GM21447 (cell line): ENCODE data around the gene HLA-DQA1.
"Not testable (repeated sequence)": the region's sequence is repeated elsewhere in the genome, so short reads cannot be mapped to it uniquely, and the experiment has no call there.

ENCODE experiments used
- ATAC-seq: cut with Tn5 transposase; IDR thresholded peaks from one replicate; pipeline ENCODE4 v1.9.1; 2021; ENCODE audit not compliant: unreplicated experiment

The HLA-DQA1 gene

DNA sequence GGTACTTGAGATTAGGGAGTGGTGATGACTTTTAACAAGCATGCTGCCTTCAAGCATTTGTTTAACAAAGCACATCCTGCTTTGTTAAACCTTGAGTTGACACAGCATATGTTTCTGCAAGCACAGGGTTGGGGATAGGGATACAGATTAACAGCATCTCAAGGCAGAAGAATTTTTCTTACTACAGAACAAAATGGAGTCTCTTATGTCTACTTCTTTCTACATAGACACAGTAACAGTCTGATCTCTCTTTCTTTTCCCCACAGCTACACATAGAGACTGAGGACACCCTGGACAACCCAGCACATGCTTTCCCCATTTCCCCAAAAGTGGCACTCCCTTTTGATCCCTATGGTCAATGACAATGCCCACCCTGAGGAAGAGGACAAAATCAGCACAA lies 20.6 kb downstream of the HLA-DQA1 start:
- ATAC-seq: not testable (repeated sequence)

DNA sequence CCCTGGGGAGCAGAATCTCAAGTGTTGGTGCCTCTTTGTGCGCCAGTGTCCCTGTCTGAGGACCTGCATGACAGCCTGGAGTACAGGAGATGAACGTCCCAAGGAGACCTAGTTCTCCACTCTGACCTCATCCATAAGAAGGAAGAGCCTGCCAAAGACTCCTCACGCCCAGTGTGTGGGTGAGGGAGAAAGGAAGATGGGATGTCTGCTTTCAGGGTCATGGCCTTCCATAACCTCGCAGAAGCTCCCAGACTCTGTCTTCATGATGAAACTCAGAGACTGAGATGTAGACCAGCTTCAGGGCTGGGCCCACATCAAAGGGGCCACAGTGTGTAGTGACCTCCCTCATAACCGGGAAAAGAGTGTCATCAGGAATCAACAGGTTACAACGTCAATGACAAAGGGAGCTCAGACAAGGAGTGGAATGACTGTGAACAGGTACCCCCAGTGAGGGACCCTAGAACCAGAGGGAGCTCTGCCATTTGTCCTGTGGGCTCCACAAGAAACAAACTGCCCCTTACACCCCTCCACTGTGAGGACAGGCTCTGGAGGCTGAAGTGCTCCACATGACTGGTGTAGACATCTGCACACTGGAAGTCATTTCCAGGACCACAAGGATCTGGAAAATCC lies 21.2 kb downstream of the HLA-DQA1 start:
- no peak for ATAC-seq

DNA sequence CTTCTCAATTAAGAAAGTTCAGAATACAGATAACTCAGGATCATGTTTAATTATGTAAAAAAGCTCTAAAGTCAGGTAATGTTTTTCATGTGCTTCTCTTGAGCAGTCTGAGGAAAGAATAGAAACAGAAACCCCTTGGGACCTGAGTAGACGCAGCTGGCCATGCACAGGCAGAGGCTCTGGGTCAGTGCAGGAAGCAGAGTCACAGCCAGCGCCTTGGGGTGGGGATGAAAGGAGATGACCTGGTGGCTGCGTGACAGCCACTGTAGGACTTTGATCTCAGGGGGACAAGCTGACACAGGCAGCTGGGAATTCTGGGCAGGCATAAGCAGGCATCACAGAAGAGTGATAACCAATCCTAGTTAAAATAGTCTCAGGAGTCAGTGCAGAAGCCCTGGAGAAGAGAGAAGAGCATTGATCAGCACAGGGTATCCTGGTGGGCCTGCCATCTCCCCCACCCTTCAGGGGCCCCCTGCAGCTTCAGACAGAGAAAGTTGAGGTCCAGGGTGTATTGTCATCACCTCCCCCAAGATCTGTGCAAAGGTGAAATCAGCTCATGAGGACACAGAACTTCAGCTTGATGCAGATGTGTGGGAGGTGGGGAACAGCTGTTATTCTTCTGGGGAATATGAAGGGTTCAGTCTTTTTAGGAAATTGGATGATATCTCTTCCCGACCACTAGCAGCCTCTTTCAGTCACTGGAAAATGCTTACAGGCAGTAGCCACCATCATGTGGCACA lies 22.8 kb downstream of the HLA-DQA1 start:
- ATAC-seq: peak; percentile 68

DNA sequence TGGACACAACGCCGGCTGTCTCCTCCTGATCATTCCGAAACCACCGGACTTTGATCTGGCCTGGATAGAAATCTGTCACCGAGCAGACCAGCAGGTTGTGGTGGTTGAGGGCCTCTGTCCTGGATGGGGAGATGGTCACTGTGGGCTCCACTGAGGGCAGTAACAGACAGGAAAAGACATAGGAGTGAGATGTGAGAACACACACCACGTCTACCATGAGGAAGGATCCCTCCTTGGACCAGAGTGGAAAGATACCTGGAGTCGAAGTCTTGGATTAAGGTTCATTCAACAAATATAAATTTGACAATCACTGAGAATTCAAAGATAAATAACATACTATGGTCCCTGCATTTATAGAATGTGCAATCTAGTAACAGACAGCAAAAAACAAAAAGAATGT lies 24.9 kb downstream of the HLA-DQA1 start:
- no peak for ATAC-seq

- no peak for ATAC-seq
Observed at GRCh38 chr6:32662836-32663235, 25.6 kb downstream of the HLA-DQA1 start.

DNA sequence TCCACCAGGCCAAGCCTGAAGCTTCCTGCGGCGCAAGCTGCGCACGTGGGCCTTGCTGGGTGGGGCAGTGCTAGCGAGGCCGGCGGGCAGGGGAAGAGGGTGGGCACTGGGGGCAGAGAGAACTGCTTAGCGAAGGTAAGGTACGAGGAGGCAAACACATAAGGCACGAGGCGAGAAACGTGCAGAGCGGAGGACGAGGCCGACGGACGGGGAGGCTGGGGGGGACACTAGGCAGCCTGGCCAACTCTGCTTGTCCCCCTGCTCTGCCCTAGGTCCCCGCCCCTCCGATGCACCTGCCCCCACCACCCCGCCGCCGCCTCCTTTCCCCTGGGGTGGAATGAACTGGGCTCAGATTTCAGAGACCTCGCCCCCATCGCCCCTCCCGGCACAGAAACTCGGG lies 27.1 kb downstream of the HLA-DQA1 start:
- ATAC-seq: no peak

DNA sequence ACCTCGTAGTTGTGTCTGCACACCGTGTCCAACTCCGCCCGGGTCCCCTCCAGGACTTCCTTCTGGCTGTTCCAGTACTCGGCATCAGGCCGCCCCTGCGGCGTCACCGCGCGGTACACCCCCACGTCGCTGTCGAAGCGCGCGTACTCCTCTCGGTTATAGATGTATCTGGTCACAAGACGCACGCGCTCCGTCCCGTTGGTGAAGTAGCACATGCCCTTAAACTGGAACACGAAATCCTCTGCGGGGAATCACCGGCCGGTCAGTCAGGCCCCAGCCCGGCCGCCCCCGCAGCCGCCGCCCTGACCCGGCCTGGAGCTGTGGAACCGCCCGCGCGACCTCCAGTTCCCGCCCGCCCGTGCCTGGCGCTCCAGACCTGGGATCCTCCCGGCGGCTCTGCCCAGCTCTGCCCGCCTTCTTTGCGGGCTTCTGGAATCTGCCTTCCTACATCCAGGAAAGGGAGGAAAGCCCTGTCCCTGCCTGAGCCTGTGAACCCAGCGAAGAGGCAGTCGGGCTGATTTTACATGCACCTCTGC lies 27.7 kb downstream of the HLA-DQA1 start:
- ATAC-seq: peak; percentile 44

GRCh38 chr6:32665661-32666060 lies 28.5 kb downstream of the HLA-DQA1 start:
- no peak for ATAC-seq

DNA sequence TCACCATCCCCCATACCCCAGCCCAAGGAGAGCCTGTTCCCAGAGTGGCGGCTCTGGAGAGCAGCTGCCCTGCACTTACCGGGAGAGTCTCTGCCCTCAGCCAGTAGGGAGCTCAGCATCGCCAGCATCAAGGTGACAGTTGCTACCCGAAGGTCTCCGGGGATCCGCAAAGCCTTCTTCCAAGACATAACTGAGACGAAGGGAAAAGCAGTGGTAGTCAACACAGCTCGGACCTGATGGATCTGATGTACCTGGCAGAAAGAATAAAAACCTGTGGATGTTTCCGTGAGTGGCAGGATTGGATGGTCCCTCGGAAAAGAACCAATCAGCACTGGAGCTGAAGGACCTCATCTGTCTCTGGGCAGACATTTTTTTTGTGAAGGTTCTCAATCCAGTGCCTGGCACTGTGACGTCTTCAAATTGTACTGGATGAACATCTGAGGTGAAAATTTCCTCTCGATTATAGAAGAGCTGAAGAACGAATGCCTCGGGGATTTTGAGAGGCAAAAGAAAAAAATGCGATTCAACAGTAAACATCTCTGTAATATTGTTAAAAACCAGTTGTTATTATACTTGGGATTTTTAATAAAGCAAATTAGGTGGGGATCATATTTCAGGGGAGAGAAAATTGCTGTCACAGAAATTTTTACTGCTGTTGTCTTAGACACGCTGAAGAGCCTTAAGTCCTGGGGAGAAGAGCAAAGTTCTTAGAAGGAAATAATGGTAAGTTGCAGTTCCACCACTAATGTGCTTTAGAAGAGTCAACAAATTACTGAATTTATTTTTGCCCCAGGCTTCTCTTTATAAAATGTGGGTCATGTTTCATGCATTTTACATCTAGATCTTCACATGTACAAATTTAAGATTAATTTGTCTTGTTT lies 29.5 kb downstream of the HLA-DQA1 start, which contains the start of gene HLA-DQB1:
TSS of gene HLA-DQB1 (minus strand) at position 238 of the 881 bp plus-strand sequence. CDS start at position 188, 50 bp downstream.
- peak; percentile 52 for ATAC-seq

DNA sequence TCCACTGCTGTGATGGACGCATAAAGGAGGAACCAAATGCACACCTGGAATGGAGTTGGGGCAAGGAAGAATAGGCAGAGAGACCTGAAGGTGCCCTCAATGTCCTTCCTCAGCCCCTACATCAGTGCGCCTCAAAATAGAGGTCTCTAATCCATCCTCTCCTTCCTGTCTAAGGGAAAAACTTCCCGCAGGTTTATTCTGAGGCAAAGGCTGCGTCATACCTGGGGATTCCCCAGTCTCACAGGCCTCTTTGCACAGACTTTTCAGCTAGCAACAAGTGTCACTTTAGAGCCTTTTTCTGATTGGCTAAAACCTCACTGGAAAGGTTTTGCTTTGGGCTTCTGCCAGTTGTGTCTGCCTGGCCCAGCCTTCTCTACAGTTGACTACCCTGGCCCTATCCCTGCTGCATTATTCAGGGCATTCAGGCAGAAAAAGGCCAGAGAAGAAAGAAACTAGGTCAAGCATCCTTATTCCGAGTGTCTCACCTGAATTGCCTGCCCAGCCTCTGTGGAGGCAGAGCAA lies 31.1 kb downstream of the HLA-DQA1 start:
- peak; percentile 53 for ATAC-seq

DNA sequence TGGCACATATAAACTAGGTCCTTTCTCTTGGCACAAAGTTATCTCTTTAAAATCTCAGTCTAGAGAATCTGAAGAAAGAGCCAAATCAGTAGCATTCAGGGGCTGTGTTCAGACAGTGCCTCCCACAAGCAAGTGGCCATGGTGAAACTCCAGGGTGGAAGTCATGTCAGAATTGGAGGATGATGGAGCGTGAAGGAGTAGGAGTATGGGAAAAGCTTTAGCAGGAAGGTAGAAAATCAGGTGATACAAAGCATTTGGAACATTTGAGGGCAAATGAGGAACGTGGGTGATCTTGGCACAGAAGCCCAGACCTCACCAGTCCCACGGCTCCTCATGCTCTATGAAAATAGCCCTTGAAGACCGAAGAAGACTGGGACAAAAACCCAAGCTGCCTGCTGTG lies 32.0 kb downstream of the HLA-DQA1 start:
- ATAC-seq: no peak

DNA sequence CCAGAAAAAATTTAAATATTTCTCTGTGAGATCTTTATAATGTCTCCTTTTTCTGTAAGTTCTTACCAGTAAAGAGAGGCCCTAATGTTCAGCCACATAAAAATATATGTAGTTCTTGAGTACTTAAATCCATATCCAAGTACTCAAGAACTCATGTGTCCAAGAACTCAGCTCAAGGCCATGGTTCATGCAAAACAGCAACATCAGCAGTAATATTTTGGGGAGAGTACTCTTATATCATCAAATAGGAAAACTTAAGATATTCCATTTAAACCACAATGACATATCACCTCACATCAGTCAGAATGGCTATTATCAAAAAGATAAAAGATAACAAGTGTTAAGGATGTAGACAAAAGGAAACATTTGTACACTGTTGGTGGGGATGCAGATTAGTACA lies 32.7 kb downstream of the HLA-DQA1 start:
- ATAC-seq: no peak

DNA sequence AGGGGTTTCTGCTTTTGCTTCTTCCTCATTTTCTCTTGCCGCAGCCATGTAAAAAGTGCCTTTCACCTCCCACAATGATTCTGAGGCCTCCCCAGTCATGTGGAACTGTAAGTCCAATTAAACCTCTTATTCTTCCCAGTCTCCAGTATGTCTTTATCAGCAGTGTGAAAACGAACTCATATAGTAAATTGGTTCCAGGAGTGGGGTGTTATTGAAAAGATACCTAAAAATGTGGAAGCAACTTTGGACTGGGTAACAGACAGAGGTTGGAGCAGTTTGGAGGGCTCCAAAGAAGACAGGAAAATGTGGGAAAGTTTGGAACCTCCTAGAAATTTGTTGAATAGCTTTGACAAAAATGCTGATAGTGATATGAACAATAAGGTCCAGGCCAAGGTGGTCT lies 34.7 kb downstream of the HLA-DQA1 start:
- ATAC-seq: not testable (repeated sequence)

- not testable (repeated sequence) for ATAC-seq
Observed at GRCh38 chr6:32674123-32674522, 36.9 kb downstream of the HLA-DQA1 start.

- no peak for ATAC-seq
Observed at GRCh38 chr6:32679492-32679891, 42.3 kb downstream of the HLA-DQA1 start.

GRCh38 chr6:32680055-32680454 lies 42.8 kb downstream of the HLA-DQA1 start:
- no peak for ATAC-seq

DNA sequence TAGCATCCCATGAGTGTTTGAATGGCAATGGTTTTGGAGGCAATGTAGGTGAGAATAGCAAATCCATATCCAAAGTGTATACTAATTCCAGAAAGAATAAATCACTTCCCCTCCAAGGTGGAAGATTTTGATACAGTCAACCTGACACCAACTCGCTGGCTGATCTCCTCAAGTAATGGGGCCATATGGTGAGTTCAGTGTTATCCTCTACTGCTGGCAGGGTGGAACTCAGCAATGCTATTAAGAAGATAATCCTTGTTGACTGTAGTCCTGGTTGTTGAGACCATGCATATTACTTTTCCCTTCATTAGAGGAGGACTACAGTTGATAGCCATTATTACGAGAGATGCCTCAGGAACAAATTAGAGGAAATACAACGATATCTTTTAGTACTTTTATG lies 47.0 kb downstream of the HLA-DQA1 start:
- no peak for ATAC-seq

GRCh38 chr6:32685603-32686002 lies 48.4 kb downstream of the HLA-DQA1 start:
- peak; percentile 86 for ATAC-seq

DNA sequence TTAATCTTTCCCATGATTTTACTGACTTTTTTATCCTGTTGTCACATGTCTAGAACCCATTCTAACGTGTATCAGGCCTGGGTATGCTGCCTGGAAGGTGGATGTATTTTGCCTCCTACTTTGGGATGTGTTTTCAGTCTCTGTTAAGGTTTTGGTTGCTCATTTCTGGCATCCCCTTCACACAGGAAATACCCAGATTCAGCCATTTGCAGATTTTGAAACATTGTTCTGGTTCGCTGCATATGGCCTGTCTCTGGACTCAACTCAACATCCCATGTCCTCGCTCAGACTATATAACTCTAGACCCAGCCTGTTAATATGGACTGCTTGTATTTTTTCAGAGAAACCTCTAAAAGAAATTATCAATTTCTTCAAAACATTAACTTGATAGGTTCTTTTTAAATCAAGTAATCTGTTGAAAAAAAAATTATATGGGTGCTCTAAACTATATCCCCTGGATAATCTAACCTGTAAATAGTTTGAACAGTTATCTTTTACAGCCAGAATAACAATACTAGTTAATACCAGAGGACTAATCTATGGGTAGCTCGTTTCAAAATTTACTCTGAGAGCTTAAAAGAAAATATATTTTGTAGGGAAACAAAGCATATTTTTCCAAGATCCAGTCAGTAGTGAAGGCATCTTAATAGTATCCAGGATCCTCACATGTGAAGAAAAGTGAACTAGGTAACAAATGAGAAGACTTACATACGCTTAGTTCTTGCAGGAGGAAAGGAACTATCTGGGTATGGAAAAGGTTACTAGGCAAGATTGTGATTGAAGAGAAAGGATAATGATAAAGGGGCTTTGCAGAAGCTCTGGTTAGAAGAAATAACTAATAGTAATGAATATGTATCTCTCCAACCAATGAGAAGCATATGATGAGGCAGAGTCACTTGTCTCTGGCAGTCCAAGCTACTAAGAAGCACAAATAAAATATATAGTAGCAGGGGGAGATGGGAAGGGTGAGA lies 52.6 kb downstream of the HLA-DQA1 start:
- ATAC-seq: no peak

DNA sequence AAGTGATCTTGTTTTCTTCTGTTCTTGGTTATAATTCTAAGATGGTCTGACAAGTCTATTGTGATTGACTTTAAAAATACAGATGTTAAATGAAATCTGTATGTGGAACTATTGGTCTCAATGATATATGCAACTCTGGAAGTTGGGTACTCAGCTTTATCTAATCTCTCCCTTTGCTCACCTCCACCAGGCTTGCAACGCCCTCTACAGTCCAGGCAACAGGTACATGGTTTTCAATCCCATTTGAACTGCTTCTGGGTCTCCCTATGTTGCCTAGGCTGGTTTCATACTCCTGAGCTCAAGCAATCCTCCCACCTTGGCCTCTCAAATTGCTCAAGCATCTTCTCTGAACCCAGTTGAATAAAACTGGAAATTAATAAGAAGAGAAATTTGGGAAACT lies 54.8 kb downstream of the HLA-DQA1 start:
- ATAC-seq: no peak
